Neural cell (in vitro differentiated cells): Measurements from ENCODE around the gene THRB. TPM values are rescaled to one million over a fixed set of nuclear protein-coding genes. Genes with fewer than 3 reads are reported as not detected.

Source experiments
- H2AFZ ChIP-seq: fragments of 200-600, 300-800 bp; sonication (generic), shearing (Covaris generic); 2 replicates; pipeline ENCODE4 v1.6.0; 2014; ENCODE audit warnings: low read depth, mild to moderate bottlenecking, antibody characterized with exemption, low read length, moderate library complexity
- H3F3A ChIP-seq: fragments of 200-600 bp; shearing (Covaris generic); 2 replicates; pipeline ENCODE4 v1.6.1; 2016; ENCODE audit warnings: mild to moderate bottlenecking, moderate library complexity, mixed read lengths, antibody characterized with exemption, low read length; ENCODE audit not compliant: insufficient read depth, poor library complexity, severe bottlenecking
- H3K27ac ChIP-seq: fragments of 200-600, 300-800 bp; sonication (generic), shearing (Covaris generic); 2 replicates; pipeline ENCODE4 v1.5.1; 2014; ENCODE audit warnings: mild to moderate bottlenecking, low read length, moderate library complexity
- H3K27me3 ChIP-seq: fragments of 300-800, 200-600 bp; sonication (generic), shearing (Covaris generic); 2 replicates; pipeline ENCODE4 v1.6.0; 2014; ENCODE audit warnings: mild to moderate bottlenecking, low read depth, low read length, moderate library complexity; ENCODE audit not compliant: insufficient read depth
- H3K36me3 ChIP-seq: fragments of 300-800, 200-600 bp; sonication (generic), shearing (Covaris generic); 2 replicates; pipeline ENCODE4 v1.5.1; 2014; ENCODE audit warnings: mild to moderate bottlenecking, antibody characterized with exemption, low read length, moderate library complexity; ENCODE audit not compliant: insufficient read depth
- H3K4me2 ChIP-seq: fragments of 300-800, 200-600 bp; sonication (generic), shearing (Covaris generic); 2 replicates; pipeline ENCODE4 v1.6.0; 2014; ENCODE audit warnings: mild to moderate bottlenecking, low read length
- H3K4me3 ChIP-seq: fragments of 300-800, 200-600 bp; sonication (generic), shearing (Covaris generic); 2 replicates; pipeline ENCODE4 v1.5.1; 2014; ENCODE audit warnings: mild to moderate bottlenecking, low read length, moderate library complexity
- H3K79me2 ChIP-seq: fragments of 200-600 bp; shearing (Covaris generic); replicated peaks from 2 replicates; pipeline ENCODE4 v1.6.0; 2014; ENCODE audit warnings: mild to moderate bottlenecking, low read length, moderate library complexity; ENCODE audit not compliant: insufficient read depth
- H3K9ac ChIP-seq: fragments of 300-800, 200-600 bp; sonication (generic), shearing (Covaris generic); 2 replicates; pipeline ENCODE4 v1.6.1; 2016; ENCODE audit warnings: mild to moderate bottlenecking, low read length, mixed read lengths
- H3K9me2 ChIP-seq: fragments of 200-600 bp; shearing (Covaris generic); 2 replicates; pipeline ENCODE4 v1.6.1; 2016; ENCODE audit warnings: mild to moderate bottlenecking, low read length, mixed read lengths; ENCODE audit not compliant: insufficient read depth
- H3K9me3 ChIP-seq: fragments of 200-600, 300-800 bp; sonication (generic), shearing (Covaris generic); 2 replicates; pipeline ENCODE4 v1.6.1; 2016; ENCODE audit warnings: mild to moderate bottlenecking, mixed run types, low read length, moderate library complexity, mixed read lengths
- H4K20me1 ChIP-seq: fragments of 200-600 bp; shearing (Covaris generic); 2 replicates; pipeline ENCODE4 v1.6.1; 2016; ENCODE audit warnings: mild to moderate bottlenecking, mixed run types; ENCODE audit not compliant: insufficient read depth
- CTCF ChIP-seq: fragments of 450-650 bp; IDR thresholded peaks from 2 replicates; pipeline ENCODE4 v1.5.1; 2014; ENCODE audit warnings: antibody characterized with exemption, mild to moderate bottlenecking, moderate library complexity; ENCODE audit not compliant: poor library complexity, severe bottlenecking
- EP300 ChIP-seq: fragments of 450-650 bp; conservative IDR thresholded peaks from 2 replicates; pipeline ENCODE4 v1.6.1; 2014; ENCODE audit warnings: antibody characterized with exemption, mild to moderate bottlenecking, moderate library complexity; ENCODE audit not compliant: poor library complexity, severe bottlenecking
- EZH2 ChIP-seq: fragments of 200-600, 300-800 bp; shearing (Covaris generic), sonication (generic); IDR thresholded peaks from 2 replicates; pipeline ENCODE4 v1.6.1; 2014; ENCODE audit warnings: antibody characterized with exemption, low read length, borderline replicate concordance, mild to moderate bottlenecking; ENCODE audit not compliant: insufficient read depth, poor library complexity, severe bottlenecking
- MXI1 ChIP-seq: fragments of 450-650 bp; conservative IDR thresholded peaks from 2 replicates; pipeline ENCODE4 v1.6.1; 2014; ENCODE audit warnings: antibody characterized with exemption, mild to moderate bottlenecking; ENCODE audit not compliant: poor library complexity, severe bottlenecking
- POLR2AphosphoS5 ChIP-seq: IDR thresholded peaks from 2 replicates; pipeline ENCODE4 v1.6.1; 2012
- RAD21 ChIP-seq: fragments of 450-650 bp; conservative IDR thresholded peaks from 2 replicates; pipeline ENCODE4 v1.6.1; 2014; ENCODE audit warnings: antibody characterized with exemption, mild to moderate bottlenecking, moderate library complexity
- SMC3 ChIP-seq: fragments of 450-650 bp; conservative IDR thresholded peaks from 2 replicates; pipeline ENCODE4 v1.6.1; 2014; ENCODE audit warnings: antibody characterized with exemption, mild to moderate bottlenecking, moderate library complexity; ENCODE audit not compliant: poor library complexity
- TAF1 ChIP-seq: IDR thresholded peaks from 2 replicates; pipeline ENCODE4 v1.6.1; 2012; ENCODE audit warnings: low read depth
- polyA plus RNA-seq: library from polyadenylated mRNA; depleted of rRNA; stranded (reverse); fragments of >200 nt; gene quantifications from 2 replicates; pipeline ENCODE4 v1.2.3, GENCODE V29; 2014
- TF ChIP-seq, protein P1 (sequence below): IDR thresholded peaks from 2 replicates; pipeline ENCODE4 v1.6.1; 2012; ENCODE audit warnings: borderline replicate concordance

Gene THRB
- polyA plus RNA-seq, 1 donor from 2014 or later: 1.7 TPM

DNA sequence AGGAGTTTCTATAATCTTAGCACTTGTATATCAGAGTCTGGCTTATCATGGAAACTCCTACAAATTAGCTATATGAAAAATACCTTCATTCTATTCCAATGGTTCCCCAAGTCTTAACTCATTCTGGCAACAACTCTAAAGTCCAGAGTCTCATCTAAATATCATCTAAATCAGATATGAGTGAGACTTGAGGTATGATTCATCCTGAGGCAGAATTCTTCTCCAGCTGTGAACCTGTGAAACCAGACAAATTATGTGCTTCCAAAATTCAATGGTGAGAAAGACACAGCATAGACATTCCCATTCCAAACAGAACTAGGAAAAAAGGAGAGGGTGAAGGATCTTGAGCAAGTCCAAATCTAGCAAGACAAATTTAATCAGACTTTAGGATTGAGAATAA is 138.8 kb downstream of the THRB start:
- no peak overlapping the region for H3K9ac ChIP-seq
- no peak overlapping the region for H3K27ac ChIP-seq
- H3K36me3 ChIP-seq: no peaks in the 10 kb centered on the region
- H3F3A ChIP-seq: no peaks in the 10 kb centered on the region
- no peak for TF ChIP-seq EP300
- TF ChIP-seq SMC3: no peak
- TF ChIP-seq MXI1: no peak
- no peak for TF ChIP-seq TAF1
- TF ChIP-seq, protein P1, sequence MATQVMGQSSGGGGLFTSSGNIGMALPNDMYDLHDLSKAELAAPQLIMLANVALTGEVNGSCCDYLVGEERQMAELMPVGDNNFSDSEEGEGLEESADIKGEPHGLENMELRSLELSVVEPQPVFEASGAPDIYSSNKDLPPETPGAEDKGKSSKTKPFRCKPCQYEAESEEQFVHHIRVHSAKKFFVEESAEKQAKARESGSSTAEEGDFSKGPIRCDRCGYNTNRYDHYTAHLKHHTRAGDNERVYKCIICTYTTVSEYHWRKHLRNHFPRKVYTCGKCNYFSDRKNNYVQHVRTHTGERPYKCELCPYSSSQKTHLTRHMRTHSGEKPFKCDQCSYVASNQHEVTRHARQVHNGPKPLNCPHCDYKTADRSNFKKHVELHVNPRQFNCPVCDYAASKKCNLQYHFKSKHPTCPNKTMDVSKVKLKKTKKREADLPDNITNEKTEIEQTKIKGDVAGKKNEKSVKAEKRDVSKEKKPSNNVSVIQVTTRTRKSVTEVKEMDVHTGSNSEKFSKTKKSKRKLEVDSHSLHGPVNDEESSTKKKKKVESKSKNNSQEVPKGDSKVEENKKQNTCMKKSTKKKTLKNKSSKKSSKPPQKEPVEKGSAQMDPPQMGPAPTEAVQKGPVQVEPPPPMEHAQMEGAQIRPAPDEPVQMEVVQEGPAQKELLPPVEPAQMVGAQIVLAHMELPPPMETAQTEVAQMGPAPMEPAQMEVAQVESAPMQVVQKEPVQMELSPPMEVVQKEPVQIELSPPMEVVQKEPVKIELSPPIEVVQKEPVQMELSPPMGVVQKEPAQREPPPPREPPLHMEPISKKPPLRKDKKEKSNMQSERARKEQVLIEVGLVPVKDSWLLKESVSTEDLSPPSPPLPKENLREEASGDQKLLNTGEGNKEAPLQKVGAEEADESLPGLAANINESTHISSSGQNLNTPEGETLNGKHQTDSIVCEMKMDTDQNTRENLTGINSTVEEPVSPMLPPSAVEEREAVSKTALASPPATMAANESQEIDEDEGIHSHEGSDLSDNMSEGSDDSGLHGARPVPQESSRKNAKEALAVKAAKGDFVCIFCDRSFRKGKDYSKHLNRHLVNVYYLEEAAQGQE: no peak
- TF ChIP-seq CTCF: no peak
- no peak for TF ChIP-seq POLR2AphosphoS5
- TF ChIP-seq EZH2: no peak
- TF ChIP-seq RAD21: no peak
- H3K4me2 ChIP-seq: no peak overlapping the region
- no peak overlapping the region for H2AFZ ChIP-seq
- no peaks in the 10 kb centered on the region for H4K20me1 ChIP-seq
- H3K4me3 ChIP-seq: no peak overlapping the region
- no peaks in the 10 kb centered on the region for H3K9me3 ChIP-seq
- no peaks in the 10 kb centered on the region for H3K27me3 ChIP-seq
- no peaks in the 10 kb centered on the region for H3K79me2 ChIP-seq
- H3K9me2 ChIP-seq: no peaks in the 10 kb centered on the region

GRCh38 chr3:24354230-24354629 is 140.4 kb downstream of the THRB start:
- TF ChIP-seq, protein P1: no peak
- TF ChIP-seq MXI1 (no peak), RAD21 (no peak), SMC3 (no peak), POLR2AphosphoS5 (no peak), CTCF (no peak), EP300 (no peak), EZH2 (no peak), TAF1 (no peak)
- Histone ChIP-seq H3F3A (no peaks in the 10 kb centered on the region), H3K36me3 (no peaks in the 10 kb centered on the region), H3K79me2 (no peaks in the 10 kb centered on the region), H3K4me3 (no peak overlapping the region), H3K27ac (no peak overlapping the region), H3K9ac (no peak overlapping the region), H3K27me3 (no peaks in the 10 kb centered on the region), H3K9me3 (no peaks in the 10 kb centered on the region), H3K9me2 (no peaks in the 10 kb centered on the region), H4K20me1 (no peaks in the 10 kb centered on the region), H3K4me2 (no peak overlapping the region), H2AFZ (no peak overlapping the region)
